ENCODE results near the gene NMNAT2.

Gene NMNAT2

DNA sequence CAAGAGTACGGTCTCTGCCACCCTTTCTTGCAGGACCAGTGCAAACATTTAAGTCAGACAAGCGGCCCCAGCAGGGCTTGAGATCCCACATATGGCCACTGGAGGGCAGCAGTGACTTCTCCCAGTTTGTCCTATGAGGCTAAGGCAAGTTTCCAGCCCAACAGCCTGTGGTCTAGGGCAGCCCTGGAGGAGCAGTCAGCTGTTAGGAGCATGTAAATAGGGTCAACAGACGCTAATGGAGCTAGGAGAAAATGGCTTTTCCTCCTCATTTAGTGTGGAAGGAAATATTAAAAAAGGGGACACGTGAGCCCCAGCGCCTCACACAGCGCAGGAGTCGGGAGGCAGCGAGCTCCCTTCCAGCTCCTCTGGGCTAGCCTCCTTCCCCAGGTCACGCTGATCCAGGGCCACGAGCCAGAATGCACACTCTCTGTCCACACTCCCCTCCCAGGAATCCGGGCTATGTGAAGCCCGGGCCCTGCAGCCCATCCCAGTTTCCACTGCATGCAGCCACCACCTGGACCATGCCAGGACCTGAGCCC, 136.6 kb downstream of the NMNAT2 start:
- TF ChIP-seq, protein P1, sequence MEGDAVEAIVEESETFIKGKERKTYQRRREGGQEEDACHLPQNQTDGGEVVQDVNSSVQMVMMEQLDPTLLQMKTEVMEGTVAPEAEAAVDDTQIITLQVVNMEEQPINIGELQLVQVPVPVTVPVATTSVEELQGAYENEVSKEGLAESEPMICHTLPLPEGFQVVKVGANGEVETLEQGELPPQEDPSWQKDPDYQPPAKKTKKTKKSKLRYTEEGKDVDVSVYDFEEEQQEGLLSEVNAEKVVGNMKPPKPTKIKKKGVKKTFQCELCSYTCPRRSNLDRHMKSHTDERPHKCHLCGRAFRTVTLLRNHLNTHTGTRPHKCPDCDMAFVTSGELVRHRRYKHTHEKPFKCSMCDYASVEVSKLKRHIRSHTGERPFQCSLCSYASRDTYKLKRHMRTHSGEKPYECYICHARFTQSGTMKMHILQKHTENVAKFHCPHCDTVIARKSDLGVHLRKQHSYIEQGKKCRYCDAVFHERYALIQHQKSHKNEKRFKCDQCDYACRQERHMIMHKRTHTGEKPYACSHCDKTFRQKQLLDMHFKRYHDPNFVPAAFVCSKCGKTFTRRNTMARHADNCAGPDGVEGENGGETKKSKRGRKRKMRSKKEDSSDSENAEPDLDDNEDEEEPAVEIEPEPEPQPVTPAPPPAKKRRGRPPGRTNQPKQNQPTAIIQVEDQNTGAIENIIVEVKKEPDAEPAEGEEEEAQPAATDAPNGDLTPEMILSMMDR (IDR thresholded peaks at IDR 0.05; ENCODE audit: extremely low read depth, missing control alignments): peak; percentile 89
- DNase-seq (ENCODE audit: low spot score): peak; percentile 75

DNA sequence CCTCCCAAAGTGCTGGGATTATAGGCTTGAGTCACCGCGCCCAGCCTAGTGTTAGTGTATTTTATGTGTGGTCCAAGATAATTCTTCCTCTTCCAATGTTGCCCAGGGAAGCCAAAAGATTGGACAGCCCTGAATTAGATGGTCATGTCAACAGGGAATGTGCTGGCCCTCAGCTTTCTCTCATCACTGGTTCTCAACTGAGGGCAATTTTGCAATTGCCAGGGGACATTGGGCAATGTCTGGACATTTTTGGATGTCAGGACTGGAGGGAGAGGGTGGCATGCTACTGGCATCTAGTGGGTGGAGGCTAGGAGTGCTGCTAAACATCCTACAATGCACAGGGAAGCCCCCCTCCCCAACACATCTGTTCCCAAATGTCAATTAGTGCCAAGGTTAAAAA, 137.1 kb downstream of the NMNAT2 start:
- TF ChIP-seq, protein P1 (IDR thresholded peaks at IDR 0.05; ENCODE audit: extremely low read depth, missing control alignments): no peak
- DNase-seq (ENCODE audit: low spot score): no peak

DNA sequence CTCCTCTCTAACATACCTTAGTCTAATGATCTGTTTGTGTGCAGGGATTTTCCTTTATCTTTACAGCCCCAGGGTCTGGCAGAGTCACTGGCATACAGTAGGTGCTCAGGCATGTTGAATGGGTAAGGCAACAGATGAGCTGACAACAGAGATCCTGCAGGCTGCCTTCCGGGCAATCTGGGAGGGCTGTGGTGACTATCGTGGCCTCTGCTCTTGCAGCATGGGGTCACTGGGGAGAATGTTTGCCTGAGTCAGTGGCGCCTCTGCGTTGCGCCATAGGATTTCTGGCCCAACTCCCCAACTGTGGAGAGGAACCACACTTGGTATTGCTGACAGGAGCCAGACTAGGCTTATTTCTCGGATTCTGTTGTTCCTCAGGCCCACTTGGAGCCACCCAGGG, 138.3 kb downstream of the NMNAT2 start:
- TF ChIP-seq, protein P1 (IDR thresholded peaks at IDR 0.05; ENCODE audit: extremely low read depth, missing control alignments): no peak
- no peak for DNase-seq (ENCODE audit: low spot score)

DNA sequence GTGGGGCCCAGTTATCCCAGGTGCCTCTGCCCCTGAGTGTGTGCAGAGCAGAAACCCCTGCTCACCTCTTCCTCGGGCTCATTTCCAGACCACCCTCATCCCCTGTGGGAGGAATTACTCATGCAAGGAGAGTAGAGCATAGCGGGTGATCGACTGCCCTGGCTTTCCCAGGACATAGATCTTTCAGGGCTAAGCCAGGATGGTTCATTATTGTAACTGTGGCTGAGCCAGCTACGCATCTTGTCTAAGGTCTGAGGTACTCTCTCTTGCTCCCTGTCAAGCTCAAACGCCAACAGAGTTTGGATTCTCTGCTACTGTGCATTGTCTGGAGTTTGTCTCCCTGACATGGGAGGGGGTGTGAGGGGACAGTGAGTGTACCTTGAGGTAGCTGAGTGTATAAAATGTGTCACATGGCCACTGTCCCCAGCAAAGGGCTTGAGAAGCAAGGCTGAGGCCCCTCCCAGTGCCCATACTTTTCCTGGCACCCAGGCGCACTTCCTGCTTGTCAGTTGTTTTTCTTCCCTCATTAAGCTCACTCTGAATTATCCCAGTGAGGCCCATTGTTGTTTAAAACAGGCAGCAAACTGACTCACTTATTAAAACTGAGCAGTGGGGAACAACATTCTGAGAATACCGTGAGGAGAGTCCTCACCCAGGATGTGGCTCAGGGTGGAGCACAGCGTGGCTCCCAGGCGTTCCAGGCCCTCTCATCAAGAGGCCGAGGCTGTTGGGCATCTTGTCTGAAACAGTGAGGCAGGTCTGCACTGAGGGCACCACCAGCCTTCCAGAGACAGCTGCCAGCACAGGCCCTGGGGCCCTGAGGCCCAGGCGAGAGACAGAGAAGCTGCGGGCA, 139.2 kb downstream of the NMNAT2 start:
- TF ChIP-seq, protein P1 (IDR thresholded peaks at IDR 0.05; ENCODE audit: extremely low read depth, missing control alignments): no peak
- DNase-seq (ENCODE audit: low spot score): no peak

DNA sequence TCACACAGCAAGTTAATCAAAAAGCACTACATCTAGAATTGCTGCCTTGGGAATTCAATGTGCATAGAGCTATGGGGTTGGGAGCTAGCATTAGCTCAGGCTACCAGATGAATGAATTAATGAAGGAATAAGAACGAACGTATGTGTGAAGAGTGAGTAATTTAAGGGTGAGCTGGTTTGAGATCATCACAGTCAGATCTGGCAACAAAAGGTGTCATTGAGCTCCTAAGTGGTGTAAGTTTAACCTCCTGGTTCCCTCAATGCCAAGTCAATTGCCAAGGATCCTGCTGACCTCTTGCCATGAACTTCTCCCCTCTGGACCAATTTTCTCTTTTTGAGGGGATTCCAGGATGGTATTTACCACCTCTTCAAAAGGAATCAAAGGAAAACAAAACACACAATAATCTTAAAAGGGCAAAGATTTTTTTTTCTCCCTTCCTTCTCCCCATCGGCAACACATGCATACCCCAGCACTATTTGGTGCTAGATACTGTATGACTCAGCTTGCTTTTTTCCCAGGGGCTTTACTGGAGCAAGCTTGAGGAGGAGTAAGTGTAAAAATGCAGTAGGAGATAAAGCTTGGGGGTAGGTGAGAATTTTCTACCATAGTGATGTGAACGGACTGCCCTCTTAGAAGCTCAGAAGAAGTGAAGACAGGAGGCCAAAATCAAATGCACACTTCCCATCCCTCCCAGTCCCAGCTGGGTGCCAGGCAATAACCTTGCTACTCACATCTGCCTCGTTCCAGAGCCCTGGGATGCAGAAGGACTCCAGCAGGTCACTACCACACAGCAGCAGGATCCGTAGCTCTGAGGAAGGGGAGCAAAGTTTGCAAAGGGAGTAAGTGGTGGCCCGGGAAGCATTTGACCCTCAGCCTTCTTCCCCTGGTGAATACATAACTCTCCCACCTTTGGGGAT, 140.1 kb downstream of the NMNAT2 start:
- TF ChIP-seq, protein P1 (IDR thresholded peaks at IDR 0.05; ENCODE audit: extremely low read depth, missing control alignments): no peak

DNA sequence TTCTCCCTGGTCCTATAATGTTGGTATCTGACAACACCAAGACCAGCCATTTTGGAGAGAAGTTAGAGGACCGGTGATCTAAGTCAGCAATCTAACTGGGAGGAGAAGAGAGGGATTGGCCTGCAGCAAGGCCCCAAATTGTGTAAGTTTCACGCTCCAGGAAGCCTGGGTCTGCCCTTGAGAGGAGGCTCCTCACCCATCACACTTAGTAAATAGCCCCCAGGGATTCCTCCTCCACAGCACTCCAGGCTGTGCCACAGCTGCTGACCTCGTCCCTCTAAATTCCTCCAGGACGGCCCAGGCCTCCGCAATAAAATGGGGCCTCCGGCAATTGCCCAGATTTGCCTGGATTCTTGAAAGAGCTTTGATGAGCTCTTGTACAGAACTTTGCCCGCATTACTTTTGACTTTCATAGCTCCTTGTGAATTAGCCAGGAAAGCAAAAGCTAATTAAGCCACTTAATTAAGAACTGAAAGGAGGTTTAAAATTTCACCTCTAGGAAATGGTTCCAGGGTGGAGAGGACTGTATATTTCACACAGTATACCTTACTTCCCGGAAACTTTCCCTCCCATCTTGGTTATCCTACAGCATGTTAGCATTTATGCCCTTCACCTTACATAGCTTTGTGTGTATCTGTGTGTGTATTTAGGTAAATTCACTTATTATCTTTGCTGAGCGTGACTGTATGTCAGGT, 141.6 kb downstream of the NMNAT2 start:
- no peak for DNase-seq (ENCODE audit: low spot score)
- TF ChIP-seq, protein P1 (IDR thresholded peaks at IDR 0.05; ENCODE audit: extremely low read depth, missing control alignments): no peak

More for the DNA sequence above, 140.1 kb downstream of the NMNAT2 start:
- DNase-seq (ENCODE audit: low spot score): no peak

All from GM20000 (cell line).